Mammary epithelial cell (primary cell): ENCODE measurements around the gene SMIM8.

Source experiments
- CTCF ChIP-seq, 2 donors: IDR thresholded peaks in 1 of 2; conservative IDR thresholded peaks in 1 of 2; 2 replicates each; pipeline ENCODE4 v1.5.1; 2011 to 2012; ENCODE audit warnings: inconsistent platforms in 2 of 2, low read length in 2 of 2, mild to moderate bottlenecking in 2 of 2, control low read depth in 1 of 2, low read depth in 1 of 2; ENCODE audit not compliant: insufficient read depth in 1 of 2; ENCODE audit errors: extremely low read depth in 1 of 2
- EZH2 ChIP-seq: IDR thresholded peaks from 2 replicates; pipeline ENCODE4 v1.6.1; 2012; ENCODE audit warnings: low read length, inconsistent platforms, borderline replicate concordance

GRCh38 chr6:87349896-87350295, 27.5 kb downstream of the SMIM8 start:
- TF ChIP-seq CTCF (conservative IDR thresholded peaks at IDR 0.05 in 1 of 2, IDR thresholded peaks at IDR 0.05 in 1 of 2; ENCODE audit: extremely low read depth in 1 of 2, insufficient read depth in 1 of 2, low read depth in 1 of 2, low read length in 2 of 2) (no peak), EZH2 (no peak)
